ENCODE data around the gene GPHN.
"Not testable (repeated sequence)": the region's sequence is repeated elsewhere in the genome, so short reads cannot be mapped to it uniquely, and the experiment has no call there.

Gene GPHN

DNA sequence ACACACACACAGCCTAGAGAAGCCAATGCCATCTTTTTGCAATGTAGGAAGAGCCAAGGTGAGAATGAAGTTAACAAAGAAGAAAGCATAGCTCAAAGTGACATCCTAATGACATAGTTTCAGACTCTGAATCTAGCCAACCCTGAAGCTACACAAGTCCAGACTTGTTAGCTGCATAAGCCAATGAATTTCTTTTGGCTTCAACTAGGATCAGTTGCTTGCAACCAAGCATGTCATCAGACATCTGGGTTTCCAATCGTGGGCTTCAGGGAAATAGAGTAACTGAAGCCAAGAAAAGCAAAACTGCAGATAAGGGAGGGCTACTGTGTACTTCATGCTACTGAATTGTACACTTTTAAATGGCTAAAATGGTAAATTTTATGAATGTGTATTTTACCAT is 4.4 kb upstream of the GPHN start:
- DNase-seq: no peak

DNA sequence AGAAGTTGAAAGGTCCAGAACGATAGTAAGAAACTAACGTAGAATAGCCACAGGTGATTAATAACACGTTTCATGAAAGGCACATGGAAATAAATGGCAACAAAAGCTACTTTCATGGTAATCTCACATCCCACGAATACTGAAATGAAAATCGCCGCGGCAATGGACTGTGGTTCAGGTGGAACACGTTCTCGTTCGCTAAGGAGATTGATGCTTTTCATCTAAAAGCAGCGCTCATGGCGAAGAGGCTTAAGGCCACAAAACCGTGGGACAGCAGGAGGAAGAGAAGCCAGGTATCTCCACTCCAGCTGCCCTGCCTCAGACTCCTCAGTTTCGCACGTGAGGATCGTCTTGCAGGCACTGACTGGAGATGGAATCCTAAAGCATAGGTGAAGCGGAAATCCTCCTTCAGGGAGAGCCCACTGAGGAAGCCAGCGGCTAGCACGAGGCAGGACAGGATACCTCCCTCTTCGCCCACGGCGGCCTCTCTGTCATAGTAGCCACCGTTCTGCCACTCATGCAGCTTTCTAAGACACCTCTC is 696 bp upstream of the GPHN start:
- DNase-seq: no peak

GRCh38 chr14:66508547-66508845 is 549 bp downstream of the GPHN start:
- no peak for DNase-seq

DNA sequence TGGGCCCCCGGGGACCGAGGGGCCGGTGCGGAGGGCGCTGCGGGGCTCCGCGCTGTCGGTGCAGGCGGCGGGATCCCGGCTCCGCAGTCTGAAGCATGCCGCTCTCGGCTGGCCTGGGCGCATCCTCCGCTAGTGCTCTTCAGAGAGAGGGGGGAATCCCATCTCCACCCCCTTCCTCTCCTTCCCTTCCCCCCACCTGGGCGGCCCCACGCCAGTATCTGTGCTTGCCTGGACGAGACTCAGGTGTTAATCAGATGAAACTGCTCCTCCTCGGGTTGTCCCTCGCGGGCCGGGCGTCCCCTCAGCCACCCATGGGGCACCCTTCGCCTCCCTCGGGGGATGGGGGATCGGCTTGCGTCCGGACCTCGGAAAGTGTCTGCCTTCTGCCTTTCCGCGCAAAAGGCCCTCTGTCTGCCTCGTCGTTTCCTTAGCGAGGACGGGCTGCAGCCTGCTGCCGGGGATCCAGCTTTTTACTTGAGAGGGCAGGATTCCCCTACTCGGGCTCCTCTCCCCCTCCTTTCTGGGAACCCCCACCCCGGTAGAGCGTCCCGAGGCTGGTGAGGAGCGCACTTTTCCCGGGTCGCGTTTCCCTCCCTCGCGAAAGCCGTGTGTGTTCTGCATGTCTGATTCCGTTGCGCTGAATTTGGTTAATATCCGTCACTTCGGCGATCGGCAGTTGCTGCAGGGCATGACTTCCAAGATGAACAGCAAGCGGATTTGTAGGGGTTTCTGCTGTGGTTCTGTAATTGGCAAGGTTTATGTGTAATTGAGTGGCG is 1.1 kb downstream of the GPHN start:
- peak; percentile 53 for DNase-seq

GRCh38 chr14:66509874-66510273 is 1.9 kb downstream of the GPHN start:
- DNase-seq: no peak

GRCh38 chr14:66511849-66512248 is 3.9 kb downstream of the GPHN start:
- DNase-seq: peak; percentile 8

DNA sequence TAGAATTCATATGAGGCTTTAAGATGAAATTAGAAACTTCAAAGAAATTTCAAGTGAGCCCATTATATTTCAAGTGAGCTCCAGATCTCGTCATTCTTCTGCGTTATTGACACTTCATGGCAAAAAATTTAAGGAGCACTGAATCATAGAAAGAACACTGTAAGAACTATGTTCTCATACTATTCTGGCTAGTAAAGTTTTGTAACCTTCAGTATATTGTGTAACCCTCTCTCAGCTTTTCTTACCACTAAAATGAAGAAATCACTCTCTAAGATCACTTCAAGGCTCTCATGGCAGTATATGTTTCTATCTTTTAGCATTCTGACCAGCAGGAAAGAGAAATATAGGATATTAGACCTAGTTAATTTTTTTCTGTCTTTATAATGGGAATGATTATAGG is 6.3 kb downstream of the GPHN start:
- DNase-seq: no peak

- DNase-seq: no peak
Measured at GRCh38 chr14:66530526-66530925, 22.6 kb downstream of the GPHN start.

DNA sequence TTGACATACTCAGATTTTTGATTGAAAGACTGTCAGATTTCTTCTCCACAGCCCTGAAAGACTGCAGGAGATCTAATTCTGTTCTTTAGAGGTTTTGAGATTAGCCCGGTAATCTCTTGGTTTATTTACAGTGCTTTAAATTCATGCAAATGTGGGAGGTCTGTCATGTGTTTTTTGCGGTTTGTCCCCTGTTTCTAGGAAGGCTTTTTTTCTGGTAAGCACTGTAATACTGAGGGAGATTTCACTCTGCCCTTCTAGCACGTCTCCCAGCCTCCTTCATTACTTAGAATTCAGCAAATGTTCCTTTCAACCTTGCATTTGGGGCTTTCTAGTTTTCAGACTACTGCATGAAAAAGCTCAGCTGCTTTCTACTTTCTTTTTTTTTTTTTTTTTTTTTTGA is 31.1 kb downstream of the GPHN start:
- peak; percentile 6 for DNase-seq

DNA sequence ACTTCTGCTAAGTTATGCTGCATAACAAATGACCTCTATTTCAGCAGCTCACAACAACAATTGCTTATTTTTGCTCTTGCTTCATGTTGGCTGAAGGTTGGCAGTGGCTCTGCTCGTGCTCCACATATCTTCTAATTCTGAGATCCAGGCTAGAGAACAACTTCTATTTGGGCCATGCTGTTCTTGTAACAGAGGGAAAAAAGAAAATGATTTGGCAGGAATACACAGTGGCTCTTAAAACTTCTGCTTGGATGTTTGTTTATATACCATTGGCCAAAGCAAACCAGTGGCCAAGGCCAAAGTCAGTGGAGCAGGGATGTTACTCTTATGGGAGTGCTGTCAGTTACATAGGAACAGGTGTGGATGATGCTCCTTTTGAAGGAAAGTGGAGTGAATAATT is 32.1 kb downstream of the GPHN start:
- no peak for DNase-seq

DNA sequence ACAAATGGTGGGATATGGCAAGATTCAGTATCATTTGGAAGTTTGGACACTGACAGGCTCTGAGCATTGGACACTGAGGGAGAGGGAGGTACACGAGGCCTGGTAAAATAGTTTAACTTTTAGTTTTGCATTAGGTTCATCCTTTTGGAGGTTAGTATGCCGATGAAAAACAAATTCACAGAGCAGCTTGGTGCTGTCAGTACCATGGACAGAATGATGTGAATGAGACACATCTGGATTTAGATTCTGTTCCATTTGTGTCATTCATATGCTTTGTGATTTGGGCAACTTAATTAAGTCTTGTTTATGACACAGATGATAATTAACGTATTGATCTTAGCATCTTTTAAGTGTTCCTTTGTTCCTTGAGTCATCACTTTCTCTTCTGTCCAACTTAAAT is 33.7 kb downstream of the GPHN start:
- DNase-seq: no peak

- no peak for DNase-seq
Measured at GRCh38 chr14:66543996-66544395, 36.0 kb downstream of the GPHN start.

- DNase-seq: not testable (repeated sequence)
Measured at GRCh38 chr14:66545191-66545590, 37.2 kb downstream of the GPHN start.

GRCh38 chr14:66545751-66546150 is 37.8 kb downstream of the GPHN start:
- not testable (repeated sequence) for DNase-seq

- DNase-seq: no peak
Measured at GRCh38 chr14:66563731-66564130, 55.8 kb downstream of the GPHN start.

- no peak for DNase-seq
Measured at GRCh38 chr14:66568220-66568619, 60.3 kb downstream of the GPHN start.

- DNase-seq: no peak
Measured at GRCh38 chr14:66572826-66573225, 64.9 kb downstream of the GPHN start.

DNA sequence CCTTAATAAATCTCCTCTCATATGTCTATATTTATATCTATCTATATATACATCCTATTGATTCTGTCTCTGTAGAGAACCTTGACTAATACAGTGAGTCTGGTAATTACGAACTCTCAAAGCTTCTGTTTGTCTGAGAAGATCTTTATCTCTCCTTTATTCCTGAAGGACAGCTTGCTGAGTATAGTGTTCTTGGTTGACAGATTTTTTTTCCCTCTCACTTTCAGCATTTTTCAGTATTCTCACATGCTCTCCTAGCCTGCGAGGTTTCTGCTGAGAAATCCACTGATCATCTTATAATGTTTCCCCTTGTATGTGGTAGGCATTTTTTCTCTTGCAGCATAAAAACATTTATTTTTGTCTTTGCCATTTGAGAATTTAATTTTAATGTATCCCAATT is 67.1 kb downstream of the GPHN start:
- DNase-seq: no peak

GRCh38 chr14:66575939-66576338 is 68.0 kb downstream of the GPHN start:
- no peak for DNase-seq

DNA sequence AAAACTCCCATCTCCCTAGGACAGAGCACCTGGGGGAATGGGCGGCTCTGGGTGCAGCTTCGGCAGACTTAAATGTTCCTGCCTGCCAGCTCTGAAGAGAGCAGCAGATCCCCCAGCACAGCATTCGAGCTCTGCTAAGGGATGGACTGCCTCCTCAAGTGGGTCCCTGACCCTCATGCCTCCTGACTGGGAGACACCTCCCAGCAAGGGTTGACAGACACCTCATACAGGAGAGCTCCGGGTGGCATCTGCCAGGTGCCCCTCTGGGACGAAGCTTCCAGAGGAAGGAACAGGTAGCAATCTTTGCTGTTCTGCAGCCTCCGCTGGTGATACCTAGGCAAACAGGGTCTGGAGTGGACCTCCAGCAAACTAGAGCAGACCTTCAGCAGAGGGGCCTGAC is 79.8 kb downstream of the GPHN start:
- DNase-seq: not testable (repeated sequence)

DNA sequence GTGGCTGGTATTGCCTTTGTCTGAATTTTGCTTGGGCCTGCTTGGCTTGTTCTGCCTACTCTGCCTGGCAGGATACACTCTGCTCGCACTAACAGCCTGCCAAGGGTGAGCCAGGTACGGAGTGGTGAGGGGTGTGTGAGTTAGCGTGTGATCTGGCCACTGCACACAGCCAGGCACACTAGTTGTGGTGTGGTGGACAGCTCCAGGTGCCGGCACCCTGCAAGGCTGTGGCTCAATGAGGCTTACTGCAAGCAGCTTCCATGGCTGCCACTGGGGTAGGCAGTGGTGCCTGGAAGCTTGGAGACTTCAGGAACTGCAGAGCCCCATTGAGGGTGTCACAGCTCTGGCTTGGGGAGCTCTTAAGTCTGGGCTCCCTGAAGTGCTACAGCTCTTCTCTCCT is 87.4 kb downstream of the GPHN start:
- DNase-seq: no peak

- DNase-seq: no peak
Measured at GRCh38 chr14:66596241-66596985, 88.5 kb downstream of the GPHN start.

DNA sequence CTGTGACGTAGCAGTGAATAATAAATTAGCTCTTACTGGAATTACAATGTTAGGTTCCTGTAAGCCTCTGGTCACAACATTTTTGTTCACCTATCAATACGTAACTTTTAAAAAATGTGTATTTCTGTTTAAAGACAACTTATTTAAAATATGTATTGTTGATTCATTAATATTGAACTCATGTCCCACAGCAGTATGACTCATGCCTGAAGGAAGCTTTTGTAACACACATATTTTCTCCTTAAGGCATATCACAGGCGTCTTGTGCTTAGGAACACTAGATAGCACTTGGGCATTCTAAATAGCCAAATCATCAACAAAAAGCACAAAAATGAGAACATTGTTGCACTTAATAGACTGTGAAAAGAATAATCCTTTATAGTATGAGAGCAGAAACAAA is 92.5 kb downstream of the GPHN start:
- DNase-seq: no peak

- no peak for DNase-seq
Measured at GRCh38 chr14:66601932-66602578, 94.1 kb downstream of the GPHN start.
